ENCODE data around the gene UBL5. TPM values are rescaled to one million over a fixed set of nuclear protein-coding genes. Genes with fewer than 3 reads are reported as not detected.
"Not testable (repeated sequence)": the region's sequence is repeated elsewhere in the genome, so short reads cannot be mapped to it uniquely, and the experiment has no call there.

UBL5 gene
- total RNA-seq, 1 experiment from 2014 or later, result 345 TPM

- H3K27me3 Mint-ChIP-seq (ENCODE audit: insufficient read depth, unreplicated experiment), result no peaks in the 10 kb centered on the region
- H3K4me1 Mint-ChIP-seq (ENCODE audit: low read depth, unreplicated experiment), result peaks cover 5% of the 10 kb centered on the region
- peak overlapping the region; percentile 90 for H3K4me3 Mint-ChIP-seq (ENCODE audit: unreplicated experiment)
- H3K36me3 Mint-ChIP-seq (ENCODE audit: insufficient read depth, unreplicated experiment), result peaks cover 50% of the 10 kb centered on the region
- POLR2A ChIA-PET, result interaction anchor here (0.6 to 1.0 kb wide), 2 partner anchors 9 to 453 kb away, joined by 9 to 11 read pairs; partner anchors contain the start of genes ICAM1 and UBL5
- intact Hi-C loops (cut with micrococcal nuclease; ENCODE audit: unreplicated experiment), result no loop called here
- peak overlapping the region; percentile 73 for H3K4me3 ChIP-seq (ENCODE audit: low read depth, low read length)
- peaks cover 8% of the 10 kb centered on the region for H3K9me3 ChIP-seq
- H3K36me3 ChIP-seq (ENCODE audit: control insufficient read depth, insufficient read depth, low read length), result no peaks in the 10 kb centered on the region; the same call in 1 of the 2 replicates
- no peak for DNase-seq
- peaks cover 5% of the 10 kb centered on the region for H3K4me1 ChIP-seq
- no peaks in the 10 kb centered on the region for H3K9me3 Mint-ChIP-seq (ENCODE audit: unreplicated experiment)
- TF ChIP-seq CTCF (IDR thresholded peaks at IDR 0.05; ENCODE audit: insufficient read depth in 1 of 2, low read depth in 1 of 2, low read length in 1 of 2, severe bottlenecking in 1 of 2, unreplicated experiment in 1 of 2), result no peak
- BruUV-seq (replicated peaks), result no TSS peak
- no peaks in the 10 kb centered on the region for H3K27me3 ChIP-seq (replicated peaks; ENCODE audit: control insufficient read depth, insufficient read depth, low read length)
- H3K27ac Mint-ChIP-seq (ENCODE audit: unreplicated experiment), result peak overlapping the region; percentile 92
- CTCF ChIA-PET, result interaction anchor here (1.3 kb wide), 1 partner anchor 23 kb away, joined by 5 read pairs; no protein-coding TSS in a partner anchor
Measured at GRCh38 chr19:9818175-9818733, 9.5 kb upstream of the UBL5 start.

- DNase-seq, result peak; percentile 99 to 100
- H3K9me3 ChIP-seq, result peaks cover 8% of the 10 kb centered on the region
- H3K9me3 Mint-ChIP-seq (ENCODE audit: unreplicated experiment), result no peaks in the 10 kb centered on the region
- peaks cover 43% of the 10 kb centered on the region for H3K36me3 Mint-ChIP-seq (ENCODE audit: insufficient read depth, unreplicated experiment)
- intact Hi-C loops (cut with micrococcal nuclease; ENCODE audit: unreplicated experiment), result loop anchor here (1.0 kb wide), 4 partner anchors 8 to 34 kb away; partner anchors contain the start of genes PIN1 and UBL5
- H3K36me3 ChIP-seq (ENCODE audit: control insufficient read depth, insufficient read depth, low read length), result no peaks in the 10 kb centered on the region; the same call in 1 of the 2 replicates
- no TSS peak for BruUV-seq (replicated peaks)
- TF ChIP-seq CTCF (IDR thresholded peaks at IDR 0.05; ENCODE audit: insufficient read depth in 1 of 2, low read depth in 1 of 2, low read length in 1 of 2, severe bottlenecking in 1 of 2, unreplicated experiment in 1 of 2), result no peak
- peaks cover 5% of the 10 kb centered on the region for H3K4me1 ChIP-seq
- H3K27me3 ChIP-seq (replicated peaks; ENCODE audit: control insufficient read depth, insufficient read depth, low read length), result no peaks in the 10 kb centered on the region
- peak within 1 kb of the TSS; percentile 92 for H3K27ac Mint-ChIP-seq (ENCODE audit: unreplicated experiment)
- no peaks in the 10 kb centered on the region for H3K27me3 Mint-ChIP-seq (ENCODE audit: insufficient read depth, unreplicated experiment)
- H3K4me1 Mint-ChIP-seq (ENCODE audit: low read depth, unreplicated experiment), result peaks cover 5% of the 10 kb centered on the region
- peak within 1 kb of the TSS; percentile 90 for H3K4me3 Mint-ChIP-seq (ENCODE audit: unreplicated experiment)
- H3K4me3 ChIP-seq (ENCODE audit: low read depth, low read length), result peak within 1 kb of the TSS; percentile 73
- ChIA-PET CTCF (interaction anchor here (0.6 to 1.3 kb wide), 2 partner anchors 21 to 23 kb away, joined by 5 read pairs; no protein-coding TSS in a partner anchor), POLR2A (interaction anchor here (0.6 to 1.0 kb wide), 2 partner anchors 8 to 452 kb away, joined by 9 to 11 read pairs; partner anchors contain the start of genes ICAM1 and UBL5)
Measured at GRCh38 chr19:9818734-9819595, 8.8 kb upstream of the UBL5 start, which contains the start of gene FBXL12. FBXL12 (minus strand) TSS chr19:9819079; CDS start chr19:9818813, 266 bp downstream.

- no peaks in the 10 kb centered on the region for H3K27me3 Mint-ChIP-seq (ENCODE audit: insufficient read depth, unreplicated experiment)
- peak overlapping the region; percentile 92 for H3K27ac Mint-ChIP-seq (ENCODE audit: unreplicated experiment)
- peaks cover 39% of the 10 kb centered on the region for H3K36me3 Mint-ChIP-seq (ENCODE audit: insufficient read depth, unreplicated experiment)
- intact Hi-C loops (cut with micrococcal nuclease; ENCODE audit: unreplicated experiment), result loop anchor here (1.0 kb wide), 4 partner anchors 8 to 34 kb away; partner anchors contain the start of genes PIN1 and UBL5
- BruUV-seq (replicated peaks), result no TSS peak
- Histone ChIP-seq H3K4me1 (peaks cover 5% of the 10 kb centered on the region), H3K4me3 (ENCODE audit: low read depth, low read length) (peak overlapping the region; percentile 19), H3K36me3 (ENCODE audit: control insufficient read depth, insufficient read depth, low read length) (no peaks in the 10 kb centered on the region; the same call in 1 of the 2 replicates), H3K27me3 (replicated peaks; ENCODE audit: control insufficient read depth, insufficient read depth, low read length) (no peaks in the 10 kb centered on the region), H3K9me3 (peaks cover 8% of the 10 kb centered on the region)
- POLR2A ChIA-PET, result interaction anchor here (1.0 kb wide), 1 partner anchor 8 kb away, joined by 9 read pairs; the partner anchor contains the start of gene UBL5
- H3K4me3 Mint-ChIP-seq (ENCODE audit: unreplicated experiment), result peak overlapping the region; percentile 90
- no peaks in the 10 kb centered on the region for H3K9me3 Mint-ChIP-seq (ENCODE audit: unreplicated experiment)
- H3K4me1 Mint-ChIP-seq (ENCODE audit: low read depth, unreplicated experiment), result peaks cover 5% of the 10 kb centered on the region
- CTCF ChIA-PET, result interaction anchor here (1.3 kb wide), 1 partner anchor 24 kb away, joined by 5 read pairs; no protein-coding TSS in a partner anchor
- no peak for DNase-seq
- TF ChIP-seq CTCF (IDR thresholded peaks at IDR 0.05; ENCODE audit: insufficient read depth in 1 of 2, low read depth in 1 of 2, low read length in 1 of 2, severe bottlenecking in 1 of 2, unreplicated experiment in 1 of 2), result no peak
Measured at GRCh38 chr19:9819596-9819909, 8.2 kb upstream of the UBL5 start.

GRCh38 chr19:9820034-9820433, 7.7 kb upstream of the UBL5 start:
- intact Hi-C loops (cut with micrococcal nuclease; ENCODE audit: unreplicated experiment); H3K4me1 ChIP-seq; H3K27me3 Mint-ChIP-seq (ENCODE audit: insufficient read depth, unreplicated experiment); H3K4me3 ChIP-seq (ENCODE audit: low read depth, low read length); H3K9me3 Mint-ChIP-seq (ENCODE audit: unreplicated experiment); H3K36me3 ChIP-seq (ENCODE audit: control insufficient read depth, insufficient read depth, low read length); CTCF ChIA-PET; H3K27me3 ChIP-seq (replicated peaks; ENCODE audit: control insufficient read depth, insufficient read depth, low read length); DNase-seq; POLR2A ChIA-PET; H3K4me1 Mint-ChIP-seq (ENCODE audit: low read depth, unreplicated experiment); H3K9me3 ChIP-seq: not testable (repeated sequence)
- Mint-ChIP-seq H3K4me3 (ENCODE audit: unreplicated experiment) (peak overlapping the region; percentile 90), H3K36me3 (ENCODE audit: insufficient read depth, unreplicated experiment) (peaks cover 34% of the 10 kb centered on the region), H3K27ac (ENCODE audit: unreplicated experiment) (peak overlapping the region; percentile 92)
- BruUV-seq (replicated peaks), result TSS peak; percentile 41

Data from Caco-2 (cell line).